SK-MEL-5 (cell line): ENCODE results near the gene CFAP99. TPM values are rescaled to one million over a fixed set of nuclear protein-coding genes. Genes with fewer than 3 reads are reported as not detected.
"Not testable (repeated sequence)": the region's sequence is repeated elsewhere in the genome, so short reads cannot be mapped to it uniquely, and the experiment has no call there.

ENCODE experiments used
- DNase-seq: peaks from one replicate; pipeline ENCODE4 v3.0.0-alpha.2; 2016; ENCODE audit warnings: low read depth, low spot score
- in situ Hi-C: cut with HindIII; loops from 2 replicates; pipeline ENCODE4 v1.10.0; 2016; ENCODE audit warnings: low sequenced_read_pairs, high pct_unique_total_duplicates, low pct_unique_long_range_greater_than_20kb
- total RNA-seq: library from RNA; depleted of rRNA; stranded (reverse); fragments of >200 nt; shearing (Covaris generic); gene quantifications from 2 replicates; pipeline ENCODE4 v1.2.3, GENCODE V29; 2014

Gene CFAP99
- total RNA-seq, 1 experiment from 2014 or later = not detected

GRCh38 chr4:2451821-2452785, 33.3 kb downstream of the CFAP99 start:
- no peak for DNase-seq
- in situ Hi-C loops = no loop called here

GRCh38 chr4:2457481-2458295, 38.9 kb downstream of the CFAP99 start:
- in situ Hi-C loops = no loop called here
- no peak for DNase-seq

GRCh38 chr4:2458546-2459491, 40.1 kb downstream of the CFAP99 start:
- in situ Hi-C loops = no loop called here
- no peak for DNase-seq

GRCh38 chr4:2459589-2460349, 41.0 kb downstream of the CFAP99 start:
- DNase-seq = no peak
- in situ Hi-C loops = no loop called here

- no peak for DNase-seq
- in situ Hi-C loops = no loop called here
Observed at GRCh38 chr4:2461246-2461960, 42.6 kb downstream of the CFAP99 start.

GRCh38 chr4:2462218-2462991, 43.6 kb downstream of the CFAP99 start:
- peak; percentile 41 for DNase-seq
- in situ Hi-C loops = no loop called here

GRCh38 chr4:2462992-2463762, 44.4 kb downstream of the CFAP99 start:
- in situ Hi-C loops = no loop called here
- DNase-seq = no peak

- in situ Hi-C loops = no loop called here
- no peak for DNase-seq
Observed at GRCh38 chr4:2465032-2465431, 46.3 kb downstream of the CFAP99 start.

- DNase-seq, in situ Hi-C loops: not testable (repeated sequence)
Observed at GRCh38 chr4:2465544-2465943, 46.8 kb downstream of the CFAP99 start.

- peak; percentile 94 for DNase-seq
- in situ Hi-C loops = no loop called here
Observed at GRCh38 chr4:2468456-2469191, 49.9 kb downstream of the CFAP99 start, which contains the start of gene RNF4. TSS of gene RNF4 (plus strand) at chr4:2469106. CDS start at chr4:2490494, 21,388 bp downstream.

- peak; percentile 20 for DNase-seq
- in situ Hi-C loops = no loop called here
Observed at GRCh38 chr4:2469192-2469984, 50.6 kb downstream of the CFAP99 start.

- DNase-seq = no peak
- in situ Hi-C loops = no loop called here
Observed at GRCh38 chr4:2470791-2471190, 52.0 kb downstream of the CFAP99 start.

GRCh38 chr4:2472187-2472586, 53.4 kb downstream of the CFAP99 start:
- in situ Hi-C loops = no loop called here
- no peak for DNase-seq
